OCI-LY1 (cell line): ENCODE measurements around the gene R3HCC1L.
"Not testable (repeated sequence)": the region's sequence is repeated elsewhere in the genome, so short reads cannot be mapped to it uniquely, and the experiment has no call there.

Experiments used
- H2AFZ ChIP-seq: fragments of 200-600 bp; sonication (generic), shearing (Covaris generic); 2 replicates; pipeline ENCODE4 v1.6.0; 2014; ENCODE audit warnings: antibody characterized with exemption, mild to moderate bottlenecking, low read length
- H3F3A ChIP-seq: fragments of 200-600 bp; sonication (generic), shearing (Covaris generic); 2 replicates; pipeline ENCODE4 v1.6.0; 2014; ENCODE audit warnings: mild to moderate bottlenecking, antibody characterized with exemption, low read length, moderate library complexity; ENCODE audit not compliant: insufficient read depth
- H3K27ac ChIP-seq: fragments of 200-600 bp; sonication (generic); 2 replicates; pipeline ENCODE4 v1.5.1; 2014; ENCODE audit warnings: low read length, mixed run types, mild to moderate bottlenecking, low read depth; ENCODE audit not compliant: poor library complexity, severe bottlenecking
- H3K27me3 ChIP-seq: fragments of 200-600 bp; sonication (generic); 2 replicates; pipeline ENCODE4 v1.6.0; 2014; ENCODE audit warnings: antibody characterized with exemption, mild to moderate bottlenecking, low read length, moderate library complexity; ENCODE audit not compliant: insufficient read depth
- H3K36me3 ChIP-seq: fragments of 200-600 bp; sonication (generic); 2 replicates; pipeline ENCODE4 v1.6.1; 2014; ENCODE audit warnings: mild to moderate bottlenecking, antibody characterized with exemption, low read length, moderate library complexity, mixed read lengths; ENCODE audit not compliant: insufficient read depth
- H3K4me1 ChIP-seq: fragments of 200-600 bp; sonication (generic); 2 replicates; pipeline ENCODE4 v1.5.1; 2014; ENCODE audit warnings: mild to moderate bottlenecking, low read length, moderate library complexity; ENCODE audit not compliant: insufficient read depth, severe bottlenecking
- H3K4me2 ChIP-seq: fragments of 200-600 bp; sonication (generic), shearing (Covaris generic); 2 replicates; pipeline ENCODE4 v1.6.1; 2014; ENCODE audit warnings: low read length
- H3K4me3 ChIP-seq: fragments of 200-600 bp; sonication (generic); 2 replicates; pipeline ENCODE4 v1.5.1; 2014; ENCODE audit warnings: low read length, low read depth, mild to moderate bottlenecking, mixed read lengths; ENCODE audit not compliant: poor library complexity, severe bottlenecking
- H3K79me2 ChIP-seq: fragments of 200-600 bp; shearing (Covaris generic); 2 replicates; pipeline ENCODE4 v1.6.1; 2016; ENCODE audit warnings: mixed run types, low read length, mixed read lengths; ENCODE audit not compliant: insufficient read depth
- H3K9ac ChIP-seq: fragments of 200-600 bp; sonication (generic), shearing (Covaris generic); 2 replicates; pipeline ENCODE4 v1.6.1; 2014; ENCODE audit warnings: mild to moderate bottlenecking, low read length, mixed read lengths
- H3K9me2 ChIP-seq: fragments of 200-600 bp; sonication (generic), shearing (Covaris generic); 2 replicates; pipeline ENCODE4 v1.6.1; 2014; ENCODE audit warnings: low read depth, mild to moderate bottlenecking, low read length, mixed read lengths
- H3K9me3 ChIP-seq: fragments of 200-600 bp; shearing (Covaris generic); 2 replicates; pipeline ENCODE4 v1.6.1; 2014; ENCODE audit warnings: low read length, mixed read lengths
- H4K20me1 ChIP-seq: fragments of 200-600 bp; sonication (generic), shearing (Covaris generic); 2 replicates; pipeline ENCODE4 v1.6.0; 2016; ENCODE audit warnings: mild to moderate bottlenecking, low read length; ENCODE audit not compliant: insufficient read depth
- EZH2 ChIP-seq: fragments of 200-600 bp; sonication (generic), shearing (Covaris generic); IDR thresholded peaks from 2 replicates; pipeline ENCODE4 v1.8.0; 2017; ENCODE audit warnings: borderline replicate concordance, mixed run types, mild to moderate bottlenecking, antibody characterized with exemption, low read length, moderate library complexity, mixed read lengths
- TF ChIP-seq, protein P1 (sequence below): fragments of 200-600 bp; sonication (generic), shearing (Covaris generic); IDR thresholded peaks from 2 replicates; pipeline ENCODE4 v1.5.1; 2017; ENCODE audit warnings: mild to moderate bottlenecking, antibody characterized with exemption, low read length, moderate library complexity, mixed read lengths

R3HCC1L gene

DNA sequence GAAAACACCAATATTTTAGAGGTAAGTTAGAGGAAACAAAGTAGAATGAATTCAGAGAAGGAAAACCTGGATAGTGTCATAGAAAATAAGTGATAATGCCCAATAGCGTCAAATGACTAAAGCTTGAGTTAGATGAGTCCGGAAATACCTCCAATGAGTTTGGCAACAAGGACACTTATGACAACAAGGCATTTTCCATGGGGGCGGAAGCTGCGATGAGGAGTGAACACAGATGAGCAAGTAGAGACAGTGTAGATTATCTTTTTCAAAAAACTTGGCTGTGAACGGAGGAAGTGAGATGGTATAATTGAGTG, 383 bp upstream of the R3HCC1L start:
- TF ChIP-seq, protein P1, sequence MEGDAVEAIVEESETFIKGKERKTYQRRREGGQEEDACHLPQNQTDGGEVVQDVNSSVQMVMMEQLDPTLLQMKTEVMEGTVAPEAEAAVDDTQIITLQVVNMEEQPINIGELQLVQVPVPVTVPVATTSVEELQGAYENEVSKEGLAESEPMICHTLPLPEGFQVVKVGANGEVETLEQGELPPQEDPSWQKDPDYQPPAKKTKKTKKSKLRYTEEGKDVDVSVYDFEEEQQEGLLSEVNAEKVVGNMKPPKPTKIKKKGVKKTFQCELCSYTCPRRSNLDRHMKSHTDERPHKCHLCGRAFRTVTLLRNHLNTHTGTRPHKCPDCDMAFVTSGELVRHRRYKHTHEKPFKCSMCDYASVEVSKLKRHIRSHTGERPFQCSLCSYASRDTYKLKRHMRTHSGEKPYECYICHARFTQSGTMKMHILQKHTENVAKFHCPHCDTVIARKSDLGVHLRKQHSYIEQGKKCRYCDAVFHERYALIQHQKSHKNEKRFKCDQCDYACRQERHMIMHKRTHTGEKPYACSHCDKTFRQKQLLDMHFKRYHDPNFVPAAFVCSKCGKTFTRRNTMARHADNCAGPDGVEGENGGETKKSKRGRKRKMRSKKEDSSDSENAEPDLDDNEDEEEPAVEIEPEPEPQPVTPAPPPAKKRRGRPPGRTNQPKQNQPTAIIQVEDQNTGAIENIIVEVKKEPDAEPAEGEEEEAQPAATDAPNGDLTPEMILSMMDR, result no peak
- no peak for TF ChIP-seq EZH2
- Histone ChIP-seq H3K9ac (no peak overlapping the region; the same call in 1 of the 2 replicates), H3K79me2 (peaks cover 43% of the 10 kb centered on the region), H3K4me1 (peaks cover 48% of the 10 kb centered on the region), H3K9me2 (no peaks in the 10 kb centered on the region), H2AFZ (peak overlapping the region; percentile 93; the same call in 1 of the 2 replicates), H3K4me3 (peak overlapping the region; percentile 97), H3K9me3 (no peaks in the 10 kb centered on the region), H3K36me3 (no peaks in the 10 kb centered on the region), H4K20me1 (no peaks in the 10 kb centered on the region), H3K27ac (peak overlapping the region; percentile 90), H3K27me3 (no peaks in the 10 kb centered on the region), H3F3A (no peaks in the 10 kb centered on the region), H3K4me2 (peak overlapping the region; percentile 63)

DNA sequence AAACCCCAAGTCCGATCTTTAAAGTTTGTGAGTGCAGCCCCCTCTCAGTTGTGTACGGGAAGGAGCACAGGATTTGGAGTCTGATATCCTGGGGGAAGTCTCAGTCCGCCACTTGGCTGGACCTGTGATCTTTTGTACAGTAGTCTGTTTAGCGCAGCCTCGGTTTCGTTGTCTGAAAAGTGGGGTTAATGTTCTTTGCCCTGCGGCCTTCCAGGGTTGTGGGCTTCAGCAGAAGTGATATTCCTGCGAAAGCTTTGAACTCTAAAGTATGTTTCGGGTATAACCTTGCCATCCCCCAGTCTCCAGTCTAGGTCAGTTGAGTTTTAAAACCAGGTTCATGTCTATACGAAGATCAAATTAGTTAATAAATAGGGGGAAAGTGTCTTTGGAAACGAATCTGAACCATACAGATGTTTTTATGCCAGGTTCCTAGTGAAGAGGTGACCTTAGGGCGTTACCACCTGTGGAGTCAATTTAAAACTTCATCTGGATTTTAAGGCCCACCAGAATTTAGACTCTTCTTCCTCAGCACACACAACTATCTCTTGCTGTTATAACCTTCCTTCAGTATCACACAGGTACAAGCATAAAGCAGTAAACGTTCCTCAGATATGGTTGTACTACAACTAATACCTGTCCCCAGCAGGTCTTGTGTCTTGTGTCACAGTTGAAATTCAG, 904 bp downstream of the R3HCC1L start:
- TF ChIP-seq EZH2, result no peak
- TF ChIP-seq, protein P1, result no peak

DNA sequence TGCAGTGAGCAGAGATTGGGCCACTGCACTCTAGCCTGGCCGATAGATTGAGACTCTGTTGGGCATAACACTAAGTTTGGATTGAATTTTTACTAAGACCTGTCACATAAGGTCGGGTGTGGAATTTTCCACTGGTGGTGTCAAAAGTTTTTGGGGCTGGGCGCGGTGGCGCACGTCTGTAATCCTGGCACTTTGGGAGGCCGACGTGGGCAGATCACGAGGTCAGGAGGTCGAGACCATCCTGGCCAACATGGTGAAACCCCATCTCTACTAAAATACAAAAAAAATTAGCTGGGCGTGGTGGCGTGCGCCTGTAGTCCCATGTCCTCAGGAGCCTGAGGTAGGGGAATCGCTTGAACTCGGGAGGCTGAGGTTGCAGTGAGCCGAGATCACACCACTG, 2.3 kb downstream of the R3HCC1L start:
- H3K27ac ChIP-seq, H3F3A ChIP-seq, H4K20me1 ChIP-seq, H3K9me3 ChIP-seq, H3K9me2 ChIP-seq, H3K4me2 ChIP-seq, H3K27me3 ChIP-seq, H3K36me3 ChIP-seq, H3K4me3 ChIP-seq, H2AFZ ChIP-seq, H3K9ac ChIP-seq: not testable (repeated sequence)
- peaks cover 70% of the 10 kb centered on the region for H3K79me2 ChIP-seq
- peaks cover 74% of the 10 kb centered on the region for H3K4me1 ChIP-seq

More for the DNA sequence above, 904 bp downstream of the R3HCC1L start:
- Histone ChIP-seq H3K9me3 (no peaks in the 10 kb centered on the region), H3K4me2 (peak overlapping the region; percentile 88), H3K27me3 (no peaks in the 10 kb centered on the region), H3K79me2 (peaks cover 55% of the 10 kb centered on the region), H3K27ac (peak overlapping the region; percentile 65), H3F3A (no peaks in the 10 kb centered on the region), H3K4me3 (peak overlapping the region; percentile 97), H3K9ac (peak overlapping the region; percentile 92), H3K9me2 (no peaks in the 10 kb centered on the region), H3K4me1 (peaks cover 61% of the 10 kb centered on the region), H4K20me1 (no peaks in the 10 kb centered on the region), H3K36me3 (no peaks in the 10 kb centered on the region), H2AFZ (no peak overlapping the region)

DNA sequence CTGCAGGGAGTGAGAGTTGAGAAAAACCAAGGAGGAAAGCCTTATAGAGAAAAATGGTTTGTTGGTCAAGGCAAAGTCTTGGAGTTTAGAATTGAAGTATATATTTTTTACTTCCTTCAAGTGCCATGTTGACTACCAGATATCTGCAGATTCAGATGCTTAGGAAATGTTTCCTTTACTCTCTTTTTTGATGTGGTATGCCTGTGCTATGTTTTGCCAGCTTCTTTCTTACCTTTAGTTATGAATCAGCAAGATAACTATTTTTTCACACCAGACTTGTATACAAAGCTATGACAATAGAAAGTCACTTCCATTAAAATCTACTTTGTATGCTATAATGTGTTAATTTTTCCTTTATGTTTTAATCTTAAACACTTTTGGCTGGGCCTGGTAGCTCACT, 3.6 kb downstream of the R3HCC1L start:
- H3K36me3 ChIP-seq, result no peaks in the 10 kb centered on the region
- no peaks in the 10 kb centered on the region for H3F3A ChIP-seq
- H3K27me3 ChIP-seq, result no peaks in the 10 kb centered on the region
- H3K79me2 ChIP-seq, result peaks cover 79% of the 10 kb centered on the region
- peaks cover 86% of the 10 kb centered on the region for H3K4me1 ChIP-seq
- no peak overlapping the region for H3K4me3 ChIP-seq
- H2AFZ ChIP-seq, result no peak overlapping the region
- H3K27ac ChIP-seq, result peak overlapping the region; percentile 32
- H4K20me1 ChIP-seq, result no peaks in the 10 kb centered on the region
- peak overlapping the region; percentile 19; the same call in 1 of the 2 replicates for H3K4me2 ChIP-seq
- TF ChIP-seq, protein P1, result no peak
- TF ChIP-seq EZH2, result no peak
- H3K9me2 ChIP-seq, result no peaks in the 10 kb centered on the region
- no peak overlapping the region for H3K9ac ChIP-seq
- no peaks in the 10 kb centered on the region for H3K9me3 ChIP-seq
